HG03108 (cell line): ENCODE results near the gene SGPL1.
A peak's percentile ranks its signal among the peaks of the same experiment; 100 is the strongest.

Experiments used
- ATAC-seq: cut with Tn5 transposase; IDR thresholded peaks from one replicate; pipeline ENCODE4 v1.9.1; 2021; ENCODE audit warnings: moderate library complexity; ENCODE audit not compliant: unreplicated experiment

The SGPL1 gene

GRCh38 chr10:70872291-70872690 lies 56.5 kb downstream of the SGPL1 start:
- ATAC-seq: no peak

- ATAC-seq: no peak
Observed at GRCh38 chr10:70874061-70874460, 58.3 kb downstream of the SGPL1 start.

GRCh38 chr10:70879207-70879606 lies 63.5 kb downstream of the SGPL1 start:
- no peak for ATAC-seq

GRCh38 chr10:70880077-70880534 lies 64.4 kb downstream of the SGPL1 start:
- peak; percentile 77 for ATAC-seq

GRCh38 chr10:70884741-70885140 lies 69.0 kb downstream of the SGPL1 start:
- ATAC-seq: no peak

- no peak for ATAC-seq
Observed at GRCh38 chr10:70885481-70885880, 69.7 kb downstream of the SGPL1 start.

- no peak for ATAC-seq
Observed at GRCh38 chr10:70885931-70886903, 70.5 kb downstream of the SGPL1 start.

GRCh38 chr10:70886921-70887665 lies 71.3 kb downstream of the SGPL1 start:
- no peak for ATAC-seq

GRCh38 chr10:70887804-70888800 lies 72.4 kb downstream of the SGPL1 start, which contains the start of gene PCBD1:
TSS of gene PCBD1 (minus strand) at chr10:70888565. CDS start at chr10:70888533, 32 bp downstream.
- ATAC-seq: peak; percentile 84

GRCh38 chr10:70889291-70889690 lies 73.5 kb downstream of the SGPL1 start:
- ATAC-seq: no peak

- no peak for ATAC-seq
Observed at GRCh38 chr10:70890917-70891431, 75.2 kb downstream of the SGPL1 start.

- no peak for ATAC-seq
Observed at GRCh38 chr10:70891627-70892026, 75.9 kb downstream of the SGPL1 start.

GRCh38 chr10:70892631-70893030 lies 76.9 kb downstream of the SGPL1 start:
- ATAC-seq: no peak

- no peak for ATAC-seq
Observed at GRCh38 chr10:70893227-70894006, 77.7 kb downstream of the SGPL1 start.

GRCh38 chr10:70894416-70894815 lies 78.7 kb downstream of the SGPL1 start:
- ATAC-seq: no peak

- no peak for ATAC-seq
Observed at GRCh38 chr10:70896551-70896950, 80.8 kb downstream of the SGPL1 start.

- ATAC-seq: no peak
Observed at GRCh38 chr10:70898687-70899086, 82.9 kb downstream of the SGPL1 start.

GRCh38 chr10:70899096-70899495 lies 83.3 kb downstream of the SGPL1 start:
- no peak for ATAC-seq

GRCh38 chr10:70901276-70901878 lies 85.6 kb downstream of the SGPL1 start:
- ATAC-seq: no peak
